Endothelial cell of umbilical vein (primary cell): ENCODE measurements around the gene TRPT1. TPM values are rescaled to one million over a fixed set of nuclear protein-coding genes. Genes with fewer than 3 reads are reported as not detected.

Experiments
- BruUV-seq: library from RNA; stranded (reverse); fragments of 400-500 nt; replicated peaks from 2 replicates; lab custom pipeline; 2021; lab: Mats Ljungman, UMichigan
- CTCF ChIA-PET: fragments of 300-600, 350-600 bp; sonication (Branson Sonifier 250); formaldehyde crosslinking; loops from one replicate; lab custom pipeline; 2021; ENCODE audit warnings: antibody characterized with exemption, inconsistent platforms; lab: Charles Lee
- POLR2A ChIA-PET: fragments of 300-600, 350-600 bp; sonication (Branson Sonifier 250); formaldehyde crosslinking; loops from one replicate; lab custom pipeline; 2021; ENCODE audit warnings: antibody characterized with exemption, inconsistent platforms; lab: Charles Lee
- DNase-seq: peaks from one replicate; pipeline ENCODE4 v3.0.0-alpha.2; 2011; ENCODE audit warnings: low read depth, low spot score
- FAIRE-seq: peaks from 2 replicates; lab custom pipeline; 2011; peaks lifted over from hg19 to GRCh38; lab: Jason Lieb, UNC
- H2AFZ ChIP-seq: 2 replicates; pipeline ENCODE4 v1.6.0; 2012; ENCODE audit warnings: low read depth, low read length, control low read depth, inconsistent platforms
- H3K27ac ChIP-seq: 2 replicates; pipeline ENCODE4 v1.5.1; 2011; ENCODE audit warnings: low read depth, mild to moderate bottlenecking, control low read depth, low read length, moderate library complexity; ENCODE audit not compliant: insufficient read depth
- H3K27me3 ChIP-seq, 2 experiments: 2 replicates each; pipeline versions ENCODE4 v1.6.0 to v1.6.1; 2011; ENCODE audit warnings: low read length in 2 of 2, mixed read lengths in 1 of 2; ENCODE audit not compliant: control insufficient read depth in 2 of 2, insufficient read depth in 2 of 2
- H3K36me3 ChIP-seq, 2 experiments: 2 replicates in 1 of 2; 3 replicates in 1 of 2; pipeline ENCODE4 v1.5.1; 2011; ENCODE audit warnings: low read length in 2 of 2, mild to moderate bottlenecking in 1 of 2, moderate library complexity in 1 of 2; ENCODE audit not compliant: control insufficient read depth in 2 of 2, insufficient read depth in 2 of 2; ENCODE audit errors: extremely low read depth in 1 of 2
- H3K4me1 ChIP-seq: 3 replicates; pipeline ENCODE4 v1.5.1; 2011; ENCODE audit warnings: mild to moderate bottlenecking, low read length; ENCODE audit not compliant: control insufficient read depth, insufficient read depth; ENCODE audit errors: extremely low read depth
- H3K4me2 ChIP-seq: 2 replicates; pipeline ENCODE4 v1.6.1; 2011; ENCODE audit warnings: low read length, control low read depth, mixed read lengths; ENCODE audit not compliant: insufficient read depth
- H3K4me3 ChIP-seq, 3 experiments: fragments of 200-600 bp in 1 of 3; sonication (generic), shearing (Covaris generic) in 1 of 3; replicated peaks in 1 of 3; 2 replicates each; pipeline ENCODE4 v1.5.1; 2011 to 2016; ENCODE audit warnings: control low read depth in 3 of 3, low read length in 3 of 3, mild to moderate bottlenecking in 2 of 3, inconsistent platforms in 1 of 3, low read depth in 1 of 3, moderate library complexity in 1 of 3; ENCODE audit not compliant: insufficient read depth in 1 of 3
- H3K79me2 ChIP-seq: 2 replicates; pipeline ENCODE4 v1.6.0; 2012; ENCODE audit warnings: low read length, inconsistent platforms; ENCODE audit not compliant: control insufficient read depth, insufficient read depth
- H3K9ac ChIP-seq: replicated peaks from 2 replicates; pipeline ENCODE3; 2011; ENCODE audit warnings: low read length, control low read depth; ENCODE audit not compliant: insufficient read depth; ENCODE audit errors: extremely low read depth
- H3K9me1 ChIP-seq: replicated peaks from 3 replicates; pipeline ENCODE4 v1.6.0; 2011; ENCODE audit warnings: mild to moderate bottlenecking, low read length; ENCODE audit not compliant: control insufficient read depth, insufficient read depth; ENCODE audit errors: extremely low read depth
- H3K9me3 ChIP-seq: replicated peaks from 2 replicates; pipeline ENCODE4 v1.5.1; 2012; ENCODE audit warnings: low read length, inconsistent platforms; ENCODE audit not compliant: control insufficient read depth, insufficient read depth
- H4K20me1 ChIP-seq: replicated peaks from 2 replicates; pipeline ENCODE3; 2011; ENCODE audit warnings: mild to moderate bottlenecking, low read length; ENCODE audit not compliant: control insufficient read depth, insufficient read depth; ENCODE audit errors: extremely low read depth
- EZH2 ChIP-seq: IDR thresholded peaks from 2 replicates; pipeline ENCODE4 v1.6.1; 2012; ENCODE audit warnings: borderline replicate concordance, low read depth, mild to moderate bottlenecking, moderate library complexity, low read length, inconsistent platforms; ENCODE audit not compliant: severe bottlenecking
- FOS ChIP-seq: IDR thresholded peaks from 2 replicates; pipeline ENCODE4 v1.6.1; 2011; ENCODE audit warnings: mild to moderate bottlenecking, low read length, moderate library complexity, borderline replicate concordance; ENCODE audit not compliant: insufficient read depth
- GATA2 ChIP-seq: IDR thresholded peaks from 2 replicates; pipeline ENCODE4 v1.7.0; 2011; ENCODE audit warnings: low read depth, mild to moderate bottlenecking, moderate library complexity, mixed read lengths, low read length; ENCODE audit not compliant: insufficient read length, insufficient read depth
- JUN ChIP-seq: IDR thresholded peaks from 2 replicates; pipeline ENCODE4 v1.6.1; 2011; ENCODE audit warnings: borderline replicate concordance, low read depth; ENCODE audit not compliant: insufficient read length, insufficient read depth
- MYC ChIP-seq: IDR thresholded peaks from one replicate; pipeline ENCODE4 v1.6.1; 2011; ENCODE audit warnings: mild to moderate bottlenecking, low read depth, low read length
- POLR2A ChIP-seq: IDR thresholded peaks from 2 replicates; pipeline ENCODE4 v1.6.1; 2012; ENCODE audit warnings: low read depth, mild to moderate bottlenecking, control low read depth, low read length
- POLR2AphosphoS5 ChIP-seq: IDR thresholded peaks from 2 replicates; pipeline ENCODE4 v1.6.1; 2012; ENCODE audit warnings: low read depth, mild to moderate bottlenecking, control low read depth, low read length, moderate library complexity; ENCODE audit not compliant: insufficient read depth
- dilution Hi-C: fragments of 300-500 bp; cut with MboI; formaldehyde crosslinking; loops from one replicate; pipeline ENCODE4 v1.15.0; 2019; ENCODE audit warnings: low sequenced_read_pairs; ENCODE audit not compliant: extremely low pct_ligation_motif_present
- intact Hi-C: fragments of 100-400 bp; cut with micrococcal nuclease; formaldehyde crosslinking; loops from one replicate; pipeline ENCODE4 v1.10.0; 2022
- polyA plus RNA-seq, 4 experiments: library from polyadenylated mRNA; depleted of rRNA in 3 of 4; stranded (reverse) in 3 of 4; unstranded in 1 of 4; fragments of >200 nt; gene quantifications; 2 replicates each; pipeline versions ENCODE4 v1.2.1 to v1.2.3, GENCODE V29; 2011 to 2012; ENCODE audit warnings: missing spikeins in 1 of 4
- total RNA-seq: library from RNA; stranded (reverse); gene quantifications from 2 replicates; pipeline ENCODE4 v1.2.3, GENCODE V29; 2021
- TF ChIP-seq, protein P1 (sequence below), 2 donors: IDR thresholded peaks; 1 replicate in 1 of 2; 2 replicates in 1 of 2; pipeline ENCODE4 v1.5.1; 2011; ENCODE audit warnings: low read length in 2 of 2, mild to moderate bottlenecking in 2 of 2, moderate library complexity in 2 of 2, control low read depth in 1 of 2, inconsistent platforms in 1 of 2, low read depth in 1 of 2; ENCODE audit not compliant: insufficient read depth in 1 of 2; ENCODE audit errors: extremely low read depth in 1 of 2
- TF ChIP-seq, protein P2 (sequence below): IDR thresholded peaks from 2 replicates; pipeline ENCODE4 v1.6.1; 2011; ENCODE audit not compliant: insufficient read depth, insufficient read length

Gene TRPT1
- total and polyA plus RNA-seq, 2 donors (not counting 3 experiments of a cell fraction or from before 2014, with no cell fraction given), result 26.2 to 56.6 TPM

DNA sequence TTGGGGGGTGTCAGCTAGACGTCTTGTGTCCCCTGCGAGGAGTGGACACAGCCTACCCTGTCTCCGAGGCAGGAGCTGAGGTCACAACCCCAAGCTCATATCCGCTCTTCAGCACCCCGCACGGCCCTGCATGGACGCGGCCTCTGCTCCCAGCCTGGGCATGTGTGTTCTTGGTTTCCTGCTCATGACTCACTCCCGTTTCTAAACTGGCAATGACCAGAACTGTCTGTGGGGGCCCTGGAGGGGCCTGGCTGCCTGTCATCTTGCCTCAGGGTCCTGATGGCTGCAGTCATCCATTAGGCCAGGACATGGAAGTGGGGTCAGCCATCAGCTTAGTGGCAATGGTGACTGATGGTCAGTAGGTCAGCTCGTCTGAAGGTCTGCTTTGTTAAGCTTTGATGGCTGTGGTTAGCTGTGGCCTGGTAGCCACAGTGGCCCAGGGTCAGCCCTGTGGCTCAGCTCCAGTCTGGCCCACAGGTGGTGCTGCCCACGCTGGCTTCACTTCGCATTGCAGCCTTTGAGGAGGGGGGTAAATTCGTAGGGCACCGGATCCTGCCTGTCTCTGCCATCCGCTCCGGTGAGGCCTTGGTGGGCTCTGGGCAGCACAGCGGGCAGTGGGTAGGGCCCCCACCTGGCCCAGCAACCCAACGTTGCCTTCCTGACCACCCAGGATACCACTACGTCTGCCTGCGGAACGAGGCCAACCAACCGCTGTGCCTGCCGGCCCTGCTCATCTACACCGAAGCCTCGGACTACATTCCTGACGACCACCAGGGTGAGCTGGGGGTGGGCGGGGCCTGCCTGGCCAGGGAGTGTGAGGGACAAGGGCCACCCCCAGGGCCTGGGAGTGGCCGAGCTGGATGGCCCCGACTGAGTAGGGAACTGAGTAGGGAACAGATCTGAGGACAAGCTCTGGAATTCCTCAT is 37.3 kb upstream of the TRPT1 start:
- Histone ChIP-seq H2AFZ (no peak overlapping the region), H3K4me2 (peak overlapping the region; percentile 38), H3K36me3 (peaks cover 16 to 38% of the 10 kb centered on the region in 2 experiments), H3K4me3 (no peak overlapping the region), H4K20me1 (no peaks in the 10 kb centered on the region), H3K27me3 (no peaks in the 10 kb centered on the region), H3K27ac (peak overlapping the region; percentile 83), H3K9me1 (no peaks in the 10 kb centered on the region), H3K9ac (peak overlapping the region; percentile 31), H3K9me3 (no peaks in the 10 kb centered on the region), H3K4me1 (peaks cover 35% of the 10 kb centered on the region), H3K79me2 (no peaks in the 10 kb centered on the region)
- no TSS peak for BruUV-seq
- POLR2A ChIA-PET, result interaction anchor here (0.7 kb wide), 1 partner anchor 16 kb away, joined by 4 read pairs; the partner anchor contains the start of gene PPP1R14B
- TF ChIP-seq EZH2, result no peak
- peak; percentile 80 for TF ChIP-seq FOS
- peak; percentile 56 for TF ChIP-seq POLR2A
- TF ChIP-seq, protein P1, sequence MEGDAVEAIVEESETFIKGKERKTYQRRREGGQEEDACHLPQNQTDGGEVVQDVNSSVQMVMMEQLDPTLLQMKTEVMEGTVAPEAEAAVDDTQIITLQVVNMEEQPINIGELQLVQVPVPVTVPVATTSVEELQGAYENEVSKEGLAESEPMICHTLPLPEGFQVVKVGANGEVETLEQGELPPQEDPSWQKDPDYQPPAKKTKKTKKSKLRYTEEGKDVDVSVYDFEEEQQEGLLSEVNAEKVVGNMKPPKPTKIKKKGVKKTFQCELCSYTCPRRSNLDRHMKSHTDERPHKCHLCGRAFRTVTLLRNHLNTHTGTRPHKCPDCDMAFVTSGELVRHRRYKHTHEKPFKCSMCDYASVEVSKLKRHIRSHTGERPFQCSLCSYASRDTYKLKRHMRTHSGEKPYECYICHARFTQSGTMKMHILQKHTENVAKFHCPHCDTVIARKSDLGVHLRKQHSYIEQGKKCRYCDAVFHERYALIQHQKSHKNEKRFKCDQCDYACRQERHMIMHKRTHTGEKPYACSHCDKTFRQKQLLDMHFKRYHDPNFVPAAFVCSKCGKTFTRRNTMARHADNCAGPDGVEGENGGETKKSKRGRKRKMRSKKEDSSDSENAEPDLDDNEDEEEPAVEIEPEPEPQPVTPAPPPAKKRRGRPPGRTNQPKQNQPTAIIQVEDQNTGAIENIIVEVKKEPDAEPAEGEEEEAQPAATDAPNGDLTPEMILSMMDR (IDR thresholded peaks at IDR 0.05; ENCODE audit: extremely low read depth in 1 of 2, insufficient read depth in 1 of 2, low read depth in 1 of 2, low read length in 2 of 2), result no peak
- TF ChIP-seq, protein P2, sequence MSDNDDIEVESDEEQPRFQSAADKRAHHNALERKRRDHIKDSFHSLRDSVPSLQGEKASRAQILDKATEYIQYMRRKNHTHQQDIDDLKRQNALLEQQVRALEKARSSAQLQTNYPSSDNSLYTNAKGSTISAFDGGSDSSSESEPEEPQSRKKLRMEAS, result peak; percentile 47
- TF ChIP-seq JUN, result peak; percentile 66
- TF ChIP-seq MYC, result no peak
- no peak for TF ChIP-seq GATA2
- TF ChIP-seq POLR2AphosphoS5, result peak; percentile 77
- DNase-seq (peak; percentile 85), FAIRE-seq (peak; percentile 98)
- CTCF ChIA-PET, result interaction anchor here (0.6 to 2.7 kb wide), 10 partner anchors 8 to 92 kb away, joined by 3 to 24 read pairs (median 4); partner anchors contain the start of genes CATSPERZ and PLCB3
- intact Hi-C loops (loop anchor here (1.0 kb wide), 1 partner anchor 12 kb away; the partner anchor contains the start of gene PLCB3), dilution Hi-C loops (no loop called here)
